ENCODE results near the gene NME4.
"Not testable (repeated sequence)": the region's sequence is repeated elsewhere in the genome, so short reads cannot be mapped to it uniquely, and the experiment has no call there.

The NME4 gene

DNA sequence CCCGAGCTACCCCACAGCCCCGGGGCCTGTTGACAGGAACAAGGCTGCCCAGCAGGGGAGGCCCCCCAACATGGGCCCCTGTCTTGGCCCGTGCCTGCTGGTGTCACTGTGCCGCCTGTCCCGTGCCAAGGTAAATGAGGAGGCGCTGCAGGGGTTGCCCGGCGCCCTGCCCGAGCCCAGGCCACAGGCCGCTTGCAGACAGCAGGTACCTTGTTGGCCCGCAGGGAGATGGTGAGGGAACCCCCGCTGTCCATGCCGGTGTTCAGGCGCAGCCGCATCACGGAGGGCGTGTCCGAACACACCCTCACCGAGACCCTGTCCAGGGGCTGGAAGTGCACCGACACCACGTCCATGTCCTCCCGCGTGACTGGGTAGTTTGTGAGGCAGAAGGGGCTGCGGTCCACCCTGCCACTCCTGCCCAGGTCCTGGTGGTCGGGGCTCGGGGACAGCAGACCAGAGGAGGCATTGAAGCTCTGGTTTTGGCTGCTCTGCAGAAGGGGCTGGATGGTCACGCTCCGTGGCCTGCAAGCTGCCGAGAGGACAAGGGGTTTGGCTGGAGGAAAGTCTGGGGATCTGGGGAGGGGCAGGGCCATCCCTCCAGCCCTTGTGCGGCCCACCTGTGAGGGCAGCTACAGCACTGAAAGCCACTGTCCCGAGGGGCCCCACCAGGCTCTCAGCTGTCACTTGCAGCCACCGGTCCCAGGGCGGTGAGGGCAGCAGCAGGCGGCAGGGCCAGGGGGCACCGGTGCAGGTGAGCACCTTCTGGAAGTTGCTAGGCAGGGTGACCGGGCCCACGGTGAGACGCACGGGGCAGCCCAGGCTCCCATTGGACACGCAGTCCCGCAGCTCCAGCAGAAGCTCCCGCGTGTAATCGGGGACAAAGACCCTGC lies 20.8 kb upstream of the NME4 start:
- no peak for DNase-seq (ENCODE audit: low read depth in 2 of 3, low spot score in 1 of 3)

DNA sequence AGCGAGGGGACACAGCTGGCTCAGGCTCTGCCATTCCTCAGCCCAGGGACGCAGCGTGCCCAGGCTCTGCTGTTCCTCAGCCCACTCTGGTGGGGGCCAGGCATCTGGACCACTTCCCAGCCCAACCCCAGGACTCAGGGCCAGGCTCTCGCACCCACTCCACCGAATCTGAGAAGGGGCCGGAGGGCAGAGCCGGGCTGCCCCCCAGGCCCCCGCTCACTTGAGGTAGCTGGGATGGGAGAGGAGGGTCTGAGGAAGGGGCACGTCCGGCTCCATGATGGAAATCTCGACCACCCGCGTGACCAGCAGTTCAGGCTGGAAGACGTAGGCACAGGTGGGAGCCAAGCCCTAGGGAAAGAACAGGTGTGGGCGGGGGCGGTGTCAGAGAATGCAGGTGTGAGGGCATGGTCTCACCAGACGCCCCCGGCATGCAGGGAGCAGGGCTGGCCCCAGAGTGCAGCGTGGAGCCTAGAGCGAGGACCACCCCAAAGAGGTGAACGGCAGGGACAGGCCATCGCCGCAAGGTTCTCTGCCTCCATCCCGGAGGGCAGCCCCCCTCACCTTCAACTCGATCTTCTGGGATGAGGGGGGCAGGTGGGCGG lies 20.1 kb upstream of the NME4 start:
- no peak for DNase-seq (ENCODE audit: low read depth in 2 of 3, low spot score in 1 of 3)

DNA sequence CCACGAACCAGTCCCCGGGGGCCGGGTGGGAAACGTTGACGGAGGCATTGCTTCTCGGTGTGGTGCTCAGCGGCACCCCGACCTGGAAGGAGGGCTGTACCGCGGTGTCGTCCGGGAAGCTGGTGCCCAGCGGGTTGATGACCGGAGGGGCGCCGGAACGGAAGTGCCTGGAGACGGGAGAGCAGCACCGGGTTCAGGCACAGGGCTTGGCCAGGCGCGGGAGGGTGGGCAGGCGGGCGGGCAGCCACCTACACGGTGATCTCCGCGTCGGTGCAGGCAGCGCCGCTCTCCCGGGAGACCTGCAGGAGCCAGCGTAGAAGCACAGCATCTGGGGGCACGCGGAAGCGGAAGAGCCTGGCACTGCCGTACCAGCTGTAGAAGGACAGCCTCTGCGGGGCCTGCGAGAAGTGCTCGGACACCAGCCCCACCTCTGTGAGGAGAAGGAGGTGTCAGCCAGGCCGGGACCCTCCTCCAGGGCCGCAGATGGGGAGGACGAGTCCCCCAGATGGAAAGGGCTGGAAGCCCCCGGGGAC lies 19.5 kb upstream of the NME4 start:
- DNase-seq (ENCODE audit: low read depth in 2 of 3, low spot score in 1 of 3): no peak

DNA sequence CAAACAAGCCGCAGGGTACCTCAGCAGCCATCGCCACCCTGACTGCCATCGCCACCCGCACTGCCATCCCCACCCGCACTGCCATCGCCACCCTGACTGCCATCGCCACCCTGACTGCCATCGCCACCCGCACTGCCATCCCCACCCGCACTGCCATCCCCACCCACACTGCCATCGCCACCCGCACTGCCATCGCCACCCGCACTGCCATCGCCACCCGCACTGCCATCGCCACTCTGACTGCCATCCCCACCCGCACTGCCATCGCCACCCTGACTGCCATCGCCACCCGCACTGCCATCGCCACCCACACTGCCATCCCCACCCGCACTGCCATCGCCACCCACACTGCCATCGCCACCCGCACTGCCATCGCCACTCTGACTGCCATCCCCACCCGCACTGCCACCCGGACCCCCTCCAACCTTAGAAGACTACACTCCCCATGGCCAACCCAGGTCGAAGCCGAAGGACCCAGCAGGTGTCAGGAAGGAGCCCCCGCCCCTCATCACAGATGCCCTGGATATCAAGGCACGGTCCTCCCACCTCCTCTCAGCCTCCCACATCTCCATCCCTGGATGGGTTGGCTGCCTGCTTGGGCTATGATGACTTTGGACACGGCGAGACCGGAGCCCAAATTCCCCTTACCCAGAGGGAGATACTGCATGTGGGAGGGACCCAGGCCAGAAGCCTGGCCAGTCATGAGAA lies 18.7 kb upstream of the NME4 start:
- DNase-seq (ENCODE audit: low read depth in 2 of 3, low spot score in 1 of 3): not testable (repeated sequence)

DNA sequence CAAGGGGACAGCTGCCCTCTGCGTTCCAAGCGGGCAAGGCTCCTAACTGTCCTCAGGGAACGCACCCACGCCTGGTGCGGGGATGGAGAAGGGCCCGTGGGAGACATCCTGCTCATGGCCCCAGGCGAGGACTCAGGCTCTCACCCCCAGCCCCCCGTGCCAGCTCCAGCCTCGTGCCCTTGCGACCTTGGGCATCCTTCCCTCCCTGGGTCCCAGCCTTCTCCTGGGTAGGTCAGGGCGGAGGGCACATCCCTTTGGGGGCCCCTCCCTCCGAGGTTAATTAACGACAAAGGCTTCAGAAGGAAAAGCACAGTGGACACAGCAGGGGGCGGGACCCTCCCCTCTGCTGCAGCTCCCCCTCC lies 18.2 kb upstream of the NME4 start:
- no peak for DNase-seq (ENCODE audit: low read depth in 2 of 3, low spot score in 1 of 3)

DNA sequence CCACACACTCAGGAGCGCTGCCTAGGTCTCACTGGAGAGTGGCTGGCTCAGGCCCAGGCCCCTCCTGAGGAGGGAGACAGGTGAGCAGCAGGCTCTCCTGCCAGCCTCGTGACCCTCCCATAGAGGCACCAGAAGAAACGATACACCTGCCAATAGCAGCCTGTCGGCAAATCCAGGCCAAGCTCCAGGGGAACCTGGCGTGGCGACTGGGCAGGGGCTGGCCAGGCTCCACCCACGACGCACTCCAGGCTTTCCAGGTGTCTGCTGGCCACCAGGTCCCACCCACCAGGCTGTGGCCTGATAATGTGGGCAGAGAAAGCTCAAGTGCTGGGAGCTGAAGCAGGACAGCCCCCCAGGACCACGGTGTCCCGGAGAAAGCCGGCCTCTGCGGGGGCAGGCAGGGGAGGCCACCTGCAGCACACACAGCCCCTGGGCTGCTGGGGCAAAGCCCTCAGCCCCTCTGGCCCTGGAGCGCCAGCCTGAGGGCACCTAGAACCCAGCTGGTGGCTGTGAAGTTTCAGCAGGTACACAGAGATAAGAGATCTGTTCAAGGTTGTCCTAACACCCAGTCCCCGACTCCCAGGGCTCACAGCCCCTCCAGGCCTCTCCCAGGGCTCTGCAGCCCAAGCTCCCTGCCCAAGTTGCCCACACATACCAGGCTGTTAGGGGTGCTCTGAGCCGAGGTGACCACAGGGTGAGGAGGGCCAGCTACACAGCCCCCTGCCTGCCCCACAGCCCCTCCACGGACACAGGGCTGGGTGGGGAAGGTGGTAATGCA lies 17.6 kb upstream of the NME4 start:
- DNase-seq (ENCODE audit: low read depth in 2 of 3, low spot score in 1 of 3): no peak

DNA sequence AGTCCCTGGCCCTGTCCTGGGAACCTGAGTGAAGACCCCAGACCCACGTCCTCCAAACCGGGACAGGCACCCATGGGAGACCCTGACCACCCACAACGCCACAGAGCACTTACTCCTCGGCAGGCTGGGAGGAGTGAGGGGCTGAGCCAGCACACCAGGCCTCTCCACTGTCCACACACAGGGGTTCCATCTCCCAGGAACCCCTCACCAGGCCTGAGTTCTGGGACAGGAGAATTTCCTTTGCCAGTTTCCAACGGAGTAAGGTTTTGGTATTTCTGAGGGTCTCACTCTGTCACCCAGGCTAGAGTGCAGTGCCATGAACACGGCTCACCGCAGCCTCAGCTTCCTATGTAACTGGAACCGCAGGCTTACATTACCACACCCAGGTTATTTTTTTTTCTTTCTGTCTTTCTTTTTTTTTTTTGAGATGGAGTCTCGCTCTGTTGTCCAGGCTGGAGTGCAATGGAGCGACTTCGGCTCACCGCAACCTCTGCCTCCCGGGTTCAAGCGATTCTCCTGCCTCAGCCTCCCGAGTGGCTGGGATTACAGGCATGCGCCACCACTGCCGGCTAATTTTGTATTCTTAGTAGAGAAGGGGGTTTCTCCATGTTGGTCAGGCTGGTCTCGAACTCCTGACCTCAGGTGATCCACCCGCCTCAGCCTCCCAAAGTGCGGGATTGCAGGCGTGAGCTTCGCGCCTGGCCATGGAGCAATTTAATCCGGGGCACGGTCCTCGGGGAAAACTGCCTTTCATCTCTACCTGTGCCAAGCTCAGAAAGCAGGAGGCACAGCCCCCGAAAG lies 16.8 kb upstream of the NME4 start:
- no peak for DNase-seq (ENCODE audit: low read depth in 2 of 3, low spot score in 1 of 3)

DNA sequence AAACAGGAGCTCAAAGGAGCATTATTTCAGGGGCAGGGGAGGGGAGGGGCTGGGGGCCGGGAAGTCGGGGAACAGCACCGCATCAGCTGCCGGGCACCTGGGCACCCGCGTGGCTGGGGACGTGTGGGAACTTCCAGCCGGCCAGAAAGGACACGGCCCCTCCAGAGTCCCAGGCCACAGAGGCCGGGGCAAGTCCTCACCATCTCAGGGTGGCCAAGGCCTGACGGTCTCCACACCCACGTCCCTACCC lies 16.3 kb upstream of the NME4 start:
- no peak for DNase-seq (ENCODE audit: low read depth in 2 of 3, low spot score in 1 of 3)

DNA sequence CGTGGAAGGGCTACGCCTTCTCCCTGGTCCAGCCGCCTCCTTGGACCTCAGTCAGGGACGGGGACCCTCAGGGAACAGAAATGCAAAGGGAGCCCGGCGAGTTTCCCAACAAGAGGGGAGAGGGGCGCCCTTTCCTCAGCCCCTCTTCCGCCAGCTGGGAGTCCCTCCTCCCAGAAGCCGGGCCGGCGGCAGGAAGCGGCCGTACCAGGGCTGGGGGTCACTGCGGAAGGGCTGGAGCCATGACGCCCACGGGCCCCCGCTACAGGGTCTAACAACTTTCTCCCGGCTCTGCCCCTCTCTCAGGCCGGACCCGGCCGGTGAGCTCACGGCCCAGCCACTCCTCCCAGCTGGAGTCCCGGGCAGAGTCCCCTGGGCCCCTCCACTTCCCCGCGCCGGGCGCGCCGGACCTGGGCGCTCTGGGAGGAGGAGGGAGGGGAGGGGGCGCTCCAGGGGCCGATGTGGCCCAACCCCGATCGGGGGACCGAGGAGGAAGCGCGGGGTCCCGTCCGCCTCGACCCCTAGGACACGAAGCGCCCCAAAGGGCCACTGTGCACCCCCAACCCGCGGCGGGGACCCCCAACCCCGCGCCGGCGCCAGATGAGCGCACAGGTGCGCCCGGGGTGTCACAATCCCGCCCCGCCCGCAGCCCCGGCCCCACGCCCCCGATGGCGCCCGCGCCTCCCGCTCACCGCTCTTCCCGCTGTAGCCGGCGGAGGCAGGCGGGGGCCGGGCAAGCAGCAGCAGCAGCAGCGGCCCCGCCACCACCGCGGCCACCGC lies 15.8 kb upstream of the NME4 start:
- DNase-seq (ENCODE audit: low read depth in 2 of 3, low spot score in 1 of 3): no peak

DNA sequence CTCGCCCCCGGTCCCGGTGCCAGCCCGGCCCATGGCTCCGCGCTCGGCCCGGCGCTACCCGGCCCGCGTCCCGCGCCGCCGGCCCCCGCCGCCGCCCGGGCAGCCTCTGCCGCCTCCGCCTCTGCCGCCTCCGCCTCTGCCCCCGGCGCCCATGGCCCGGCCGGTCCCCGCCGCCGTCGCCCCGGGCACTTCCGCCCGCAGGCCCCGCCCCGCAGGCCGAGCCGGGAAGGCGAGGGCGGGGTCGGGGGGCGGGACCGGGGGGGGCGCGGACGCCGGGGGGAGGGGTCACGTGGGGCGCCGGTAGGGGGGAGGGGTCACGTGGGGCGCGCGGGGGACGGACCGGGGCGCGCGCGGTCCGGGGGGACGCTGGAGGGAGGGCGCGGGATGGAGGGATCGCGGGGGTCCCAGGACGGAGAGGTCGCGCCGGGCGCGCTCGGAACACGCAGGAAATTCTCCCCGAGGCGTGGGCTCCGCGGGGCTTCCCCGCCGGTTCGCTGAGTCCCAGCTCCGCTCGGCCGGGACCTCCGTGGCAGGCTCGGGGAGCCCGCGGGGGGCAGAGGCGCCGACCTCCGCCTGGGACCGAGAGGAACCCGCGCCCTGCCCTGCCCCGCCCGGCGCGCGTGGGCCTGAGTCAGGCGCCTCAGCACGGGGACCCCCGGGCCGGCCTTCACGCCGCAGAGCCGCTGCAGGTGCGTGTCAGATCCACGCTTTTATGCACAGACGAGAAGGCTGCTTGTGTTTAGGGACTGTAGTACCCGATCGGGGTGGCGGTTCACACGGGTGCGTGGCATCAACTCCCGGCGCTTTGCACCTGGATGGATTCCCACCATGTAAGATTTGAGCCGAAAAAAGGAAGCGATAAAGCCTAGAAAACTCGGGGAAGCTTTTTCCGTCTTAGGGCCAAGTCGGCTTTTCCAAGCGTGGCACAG lies 14.9 kb upstream of the NME4 start, which contains the start of gene PGAP6:
Gene PGAP6 (minus strand): TSS at position 190 of the 929 bp plus-strand sequence. CDS start 157 bp downstream, at position 33.
- peak in 2 of 3 donors; percentile 46 to 61 for DNase-seq (ENCODE audit: low read depth in 2 of 3, low spot score in 1 of 3)

DNA sequence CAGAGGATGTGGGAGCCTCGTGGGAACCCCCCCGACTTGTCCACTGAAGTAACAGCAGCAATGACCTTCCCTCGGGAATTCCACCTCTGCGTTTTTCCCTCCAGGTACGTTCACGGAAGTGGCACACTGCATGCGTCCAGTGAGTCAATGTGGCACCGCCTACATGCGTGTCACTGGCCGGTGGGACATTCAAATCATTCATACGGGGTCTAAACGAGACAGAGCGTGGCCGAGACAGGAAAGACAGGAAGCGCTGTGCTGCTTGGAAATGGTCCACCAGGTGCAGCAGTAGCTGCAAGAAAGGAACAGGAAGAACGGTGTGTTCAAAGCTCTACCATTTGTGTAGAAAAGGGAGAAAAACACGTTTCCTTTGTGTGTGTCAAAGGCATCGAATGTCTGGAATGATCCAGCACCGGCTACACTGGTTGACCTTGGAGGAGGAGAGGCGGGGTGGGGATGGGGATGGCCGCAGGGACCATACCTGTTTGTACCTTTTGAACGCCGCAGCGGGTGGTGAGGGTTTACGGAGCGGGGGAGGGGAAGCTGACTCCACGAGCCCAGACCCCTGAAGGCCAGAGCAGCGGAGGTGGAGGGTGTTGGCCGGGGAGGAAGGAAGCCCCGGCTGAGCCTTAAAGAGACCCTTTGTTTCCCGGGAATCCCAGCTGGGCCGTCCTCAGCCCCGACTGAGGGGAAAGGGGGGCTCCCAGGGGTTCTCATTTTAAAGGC lies 13.5 kb upstream of the NME4 start:
- DNase-seq (ENCODE audit: low read depth in 2 of 3, low spot score in 1 of 3): no peak

DNA sequence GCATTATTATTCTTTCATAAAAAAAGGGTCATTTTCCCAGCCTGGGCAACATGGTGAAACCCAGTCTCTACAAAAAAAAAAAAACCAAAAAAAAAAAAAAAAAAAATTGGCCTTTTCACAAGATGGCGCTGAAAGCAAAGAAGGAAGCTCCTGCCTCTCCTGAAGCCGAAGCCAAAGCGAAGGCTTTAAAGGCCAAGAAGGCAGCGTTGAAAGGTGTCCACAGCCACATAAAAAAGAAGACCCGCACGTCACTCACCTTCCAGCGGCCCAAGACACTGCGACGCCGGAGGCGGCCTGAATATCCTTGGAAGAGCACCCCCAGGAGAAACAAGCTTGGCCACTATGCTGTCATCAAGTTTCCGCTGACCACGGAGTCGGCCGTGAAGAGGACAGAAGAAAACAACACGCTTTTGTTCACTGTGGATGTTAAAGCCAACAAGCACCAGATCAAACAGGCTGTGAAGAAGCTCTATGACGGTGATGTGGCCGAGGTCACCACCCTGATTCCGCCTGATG lies 10.3 kb upstream of the NME4 start:
- DNase-seq (ENCODE audit: low read depth in 2 of 3, low spot score in 1 of 3): no peak

DNA sequence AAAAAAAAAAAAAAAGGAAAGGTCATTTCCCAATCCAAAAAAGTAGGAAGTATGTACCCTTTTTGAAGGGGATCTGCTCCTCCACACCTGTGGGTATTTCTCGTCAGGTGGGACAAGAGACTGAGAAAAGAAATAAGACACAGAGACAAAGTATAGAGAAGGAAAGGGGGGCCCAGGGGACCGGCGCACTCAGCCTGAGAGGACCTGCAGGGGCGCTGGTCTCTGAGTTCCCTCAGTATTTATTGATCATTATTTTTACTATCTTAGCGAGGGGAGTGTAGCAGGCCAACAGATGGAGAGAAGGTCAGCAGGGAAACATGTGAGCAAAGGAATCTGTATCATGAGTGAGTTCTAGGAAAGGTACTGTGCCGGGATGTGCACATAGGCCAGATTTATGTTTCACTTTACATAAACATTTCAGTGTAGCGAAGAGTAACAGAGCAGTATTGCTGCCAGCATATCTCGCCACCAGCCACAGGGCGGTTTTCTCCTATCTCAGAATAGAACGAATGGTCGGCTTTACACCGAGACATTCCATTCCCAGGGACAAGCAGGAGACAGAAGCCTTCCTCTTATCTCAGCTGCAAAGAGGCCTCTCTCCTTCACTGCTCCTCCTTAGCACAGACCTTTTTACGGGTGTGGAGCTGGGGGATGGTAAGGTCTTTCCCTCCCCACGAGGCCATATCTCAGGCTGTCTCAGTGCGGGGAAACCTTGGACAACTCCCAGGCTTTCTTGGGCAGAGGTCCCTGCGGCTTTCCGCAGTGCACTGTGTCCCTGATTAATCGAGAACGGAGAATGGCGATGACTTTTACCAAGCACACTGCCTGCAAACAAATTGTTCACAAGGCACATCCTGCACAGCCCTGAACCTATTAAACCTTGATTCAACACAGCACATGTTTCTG lies 9.0 kb upstream of the NME4 start:
- not testable (repeated sequence) for DNase-seq (ENCODE audit: low read depth in 2 of 3, low spot score in 1 of 3)

DNA sequence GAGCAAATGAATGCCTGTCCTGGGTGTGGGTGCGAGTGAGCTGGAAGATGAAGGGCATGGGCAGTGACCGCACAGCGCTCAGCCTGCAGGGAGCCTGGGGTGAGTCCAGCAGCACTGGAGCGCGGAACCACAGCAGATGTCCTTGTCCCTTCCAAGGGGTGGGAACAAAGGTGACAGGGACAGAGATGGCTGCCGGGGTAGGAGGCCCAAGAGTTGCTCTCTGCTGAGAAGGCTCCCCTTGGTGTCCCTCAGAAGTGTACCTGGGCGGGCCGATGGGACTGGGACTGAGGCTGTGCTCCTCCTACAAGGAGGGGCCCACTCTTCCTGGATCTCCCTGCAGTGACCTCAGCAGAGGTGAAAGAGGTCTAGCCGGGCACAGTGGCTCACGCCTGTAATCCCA lies 7.6 kb upstream of the NME4 start:
- DNase-seq (ENCODE audit: low read depth in 2 of 3, low spot score in 1 of 3): no peak

DNA sequence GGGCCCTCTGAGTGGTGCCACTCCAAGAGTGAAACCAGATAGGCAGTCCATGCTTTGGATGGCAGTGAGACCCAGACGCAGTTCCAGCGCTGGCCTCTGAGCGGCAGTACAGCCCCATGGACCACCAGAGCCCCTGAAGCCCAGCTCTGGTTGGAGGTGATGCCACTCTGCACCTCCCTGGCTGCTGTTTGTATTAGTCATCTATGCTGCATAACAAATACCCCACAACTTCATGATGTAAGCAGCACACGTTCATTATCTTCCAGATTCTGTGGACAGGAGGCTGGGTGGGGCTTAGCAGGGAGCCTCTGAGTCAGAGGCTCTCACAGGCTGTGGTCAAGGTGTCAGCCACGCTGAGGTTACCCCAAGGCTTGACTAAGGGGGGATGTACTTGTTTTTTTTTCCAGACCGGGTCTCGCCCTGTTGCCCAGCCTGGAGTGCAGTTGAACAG lies 5.1 kb upstream of the NME4 start:
- peak; percentile 65 to 89 (median 82) for DNase-seq (ENCODE audit: low read depth in 2 of 3, low spot score in 1 of 3)

DNA sequence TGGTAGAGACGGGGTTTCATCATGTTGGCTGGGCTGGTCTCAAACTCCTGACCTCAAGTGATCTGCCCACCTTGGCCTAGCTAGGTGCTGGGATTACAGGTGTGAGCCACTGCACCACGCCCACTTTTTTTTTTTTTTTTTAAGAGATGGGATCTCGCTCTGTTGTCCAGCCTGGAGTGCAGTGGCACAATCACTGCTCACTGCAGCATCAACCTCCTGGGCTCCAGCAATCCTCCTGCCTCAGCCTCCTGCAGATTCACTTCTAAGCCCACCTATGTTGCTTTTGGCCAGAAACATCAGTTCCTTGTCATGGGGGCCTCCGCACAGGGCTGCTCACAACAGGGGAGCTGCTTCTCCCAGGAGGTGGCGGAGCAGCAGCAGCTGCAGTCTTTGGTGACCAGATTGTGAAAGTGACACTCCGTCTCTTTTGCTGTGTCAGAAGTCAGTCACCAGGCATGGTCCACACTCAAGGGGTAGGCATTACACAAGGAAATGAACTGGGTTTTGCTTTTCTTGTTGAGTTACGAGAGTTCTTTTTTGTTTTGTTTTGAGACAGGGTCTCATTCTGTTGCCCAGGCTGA lies 4.5 kb upstream of the NME4 start:
- no peak for DNase-seq (ENCODE audit: low read depth in 2 of 3, low spot score in 1 of 3)
